Measurements from ENCODE around the gene INVS.

- no peak for TF ChIP-seq CTCF (IDR thresholded peaks at IDR 0.05)
- TF ChIP-seq POLR2AphosphoS5 (IDR thresholded peaks at IDR 0.05), result no peak
- no peak for TF ChIP-seq EP300 (IDR thresholded peaks at IDR 0.05)
- TF ChIP-seq POLR2A (IDR thresholded peaks at IDR 0.05; ENCODE audit: low read depth), result no peak
These were observed 210.0 kb downstream of the INVS start for GRCh38 chr9:100308965-100309564.
